RWPE2 (cell line): ENCODE data around the gene DCLK2.

ENCODE experiments used
- ATAC-seq: fragments of 200-7000 bp; cut with Tn5 transposase; 3 replicates; pipeline ENCODE4 v1.9.1; 2021; ENCODE audit warnings: low read depth
- DNase-seq: peaks from one replicate; pipeline ENCODE4 v3.0.0-alpha.2; 2020; ENCODE audit warnings: low spot score
- H3K27ac ChIP-seq: fragments of 450-650 bp; 2 replicates; pipeline ENCODE4 v1.5.1; 2017; ENCODE audit warnings: mild to moderate bottlenecking; ENCODE audit not compliant: poor library complexity, severe bottlenecking
- H3K27me3 ChIP-seq: fragments of 250-450 bp; sonication (Bioruptor Pico); 2 replicates; pipeline ENCODE4 v1.5.1; 2021; ENCODE audit warnings: mild to moderate bottlenecking, moderate library complexity; ENCODE audit not compliant: insufficient read depth, poor library complexity, severe bottlenecking
- H3K36me3 ChIP-seq: fragments of 250-450 bp; sonication (Bioruptor Pico); 2 replicates; pipeline ENCODE4 v1.5.1; 2020; ENCODE audit warnings: low read depth, mild to moderate bottlenecking, moderate library complexity
- H3K4me1 ChIP-seq: fragments of 250-450 bp; sonication (Bioruptor Pico); 2 replicates; pipeline ENCODE4 v1.5.1; 2021; ENCODE audit warnings: mild to moderate bottlenecking, moderate library complexity; ENCODE audit not compliant: insufficient read depth, poor library complexity, severe bottlenecking
- H3K4me3 ChIP-seq: fragments of 250-450 bp; sonication (Bioruptor Pico); 2 replicates; pipeline ENCODE4 v1.5.1; 2021; ENCODE audit warnings: mild to moderate bottlenecking, moderate library complexity; ENCODE audit not compliant: severe bottlenecking
- H3K9me3 ChIP-seq: fragments of 250-450 bp; sonication (Bioruptor Pico); 2 replicates; pipeline ENCODE4 v1.5.1; 2021; ENCODE audit warnings: mild to moderate bottlenecking, moderate library complexity; ENCODE audit not compliant: severe bottlenecking
- TF ChIP-seq, protein P1 (sequence below): fragments of 450-650 bp; IDR thresholded peaks from one replicate; pipeline ENCODE4 v1.5.1; 2017; ENCODE audit warnings: mild to moderate bottlenecking, moderate library complexity; ENCODE audit not compliant: poor library complexity, severe bottlenecking

Gene DCLK2

DNA sequence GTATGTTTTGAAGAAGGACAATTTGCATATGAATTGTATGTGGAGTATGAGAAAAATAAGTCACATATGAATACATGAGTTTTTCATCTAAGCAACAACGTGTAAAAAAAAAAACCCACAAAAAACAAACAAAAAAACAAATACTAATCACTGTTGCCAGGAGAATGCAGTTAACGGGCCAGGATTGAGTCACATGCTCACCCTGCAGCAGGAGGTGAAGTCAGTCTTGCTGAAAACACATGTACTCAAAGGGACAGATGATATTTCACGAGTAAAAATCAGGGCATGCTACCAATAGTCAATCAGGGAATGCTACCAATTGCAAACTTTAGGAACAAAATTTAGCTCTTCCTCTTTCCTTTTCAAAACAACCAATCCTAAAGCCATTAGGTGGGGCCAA, 10.4 kb upstream of the DCLK2 start:
- Histone ChIP-seq H3K36me3 (no peaks in the 10 kb centered on the region), H3K4me3 (no peak overlapping the region), H3K27me3 (peaks cover 2% of the 10 kb centered on the region), H3K27ac (no peak overlapping the region), H3K4me1 (no peaks in the 10 kb centered on the region), H3K9me3 (no peaks in the 10 kb centered on the region)
- DNase-seq = no peak
- TF ChIP-seq, protein P1, sequence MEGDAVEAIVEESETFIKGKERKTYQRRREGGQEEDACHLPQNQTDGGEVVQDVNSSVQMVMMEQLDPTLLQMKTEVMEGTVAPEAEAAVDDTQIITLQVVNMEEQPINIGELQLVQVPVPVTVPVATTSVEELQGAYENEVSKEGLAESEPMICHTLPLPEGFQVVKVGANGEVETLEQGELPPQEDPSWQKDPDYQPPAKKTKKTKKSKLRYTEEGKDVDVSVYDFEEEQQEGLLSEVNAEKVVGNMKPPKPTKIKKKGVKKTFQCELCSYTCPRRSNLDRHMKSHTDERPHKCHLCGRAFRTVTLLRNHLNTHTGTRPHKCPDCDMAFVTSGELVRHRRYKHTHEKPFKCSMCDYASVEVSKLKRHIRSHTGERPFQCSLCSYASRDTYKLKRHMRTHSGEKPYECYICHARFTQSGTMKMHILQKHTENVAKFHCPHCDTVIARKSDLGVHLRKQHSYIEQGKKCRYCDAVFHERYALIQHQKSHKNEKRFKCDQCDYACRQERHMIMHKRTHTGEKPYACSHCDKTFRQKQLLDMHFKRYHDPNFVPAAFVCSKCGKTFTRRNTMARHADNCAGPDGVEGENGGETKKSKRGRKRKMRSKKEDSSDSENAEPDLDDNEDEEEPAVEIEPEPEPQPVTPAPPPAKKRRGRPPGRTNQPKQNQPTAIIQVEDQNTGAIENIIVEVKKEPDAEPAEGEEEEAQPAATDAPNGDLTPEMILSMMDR = no peak
- ATAC-seq = no peak

DNA sequence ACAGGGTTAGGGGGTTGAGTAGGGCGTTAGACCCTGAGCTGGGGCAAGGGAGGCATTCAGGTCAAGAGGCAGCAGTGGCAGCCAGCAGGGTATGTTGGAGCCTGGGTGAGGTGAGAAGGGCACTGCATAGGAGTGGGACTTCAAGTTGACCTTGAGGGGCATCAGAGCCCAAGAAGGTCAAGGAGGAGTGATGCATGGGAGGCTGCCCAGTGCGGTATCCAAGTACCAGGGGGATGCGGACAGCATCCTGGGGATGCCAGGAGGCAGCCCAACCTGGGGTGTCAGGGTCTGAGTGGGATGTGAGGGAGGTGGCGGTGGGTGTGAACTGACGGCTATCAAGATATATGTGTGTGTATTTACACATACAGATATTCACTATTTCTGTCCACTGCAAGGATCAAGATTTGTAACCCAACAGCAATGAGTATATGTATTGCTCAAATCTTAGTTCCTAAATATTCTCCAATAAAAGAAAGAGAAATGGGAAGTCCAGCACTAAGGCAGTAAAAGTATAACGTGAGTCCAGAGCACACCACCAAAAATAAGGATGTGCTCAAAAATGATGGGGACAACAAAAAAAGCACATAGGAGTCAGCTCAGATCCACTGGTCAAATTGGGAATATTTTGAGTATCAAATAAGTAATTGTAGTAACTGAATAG, 9.8 kb upstream of the DCLK2 start:
- H3K27ac ChIP-seq = no peak overlapping the region
- DNase-seq = no peak
- TF ChIP-seq, protein P1 = no peak

DNA sequence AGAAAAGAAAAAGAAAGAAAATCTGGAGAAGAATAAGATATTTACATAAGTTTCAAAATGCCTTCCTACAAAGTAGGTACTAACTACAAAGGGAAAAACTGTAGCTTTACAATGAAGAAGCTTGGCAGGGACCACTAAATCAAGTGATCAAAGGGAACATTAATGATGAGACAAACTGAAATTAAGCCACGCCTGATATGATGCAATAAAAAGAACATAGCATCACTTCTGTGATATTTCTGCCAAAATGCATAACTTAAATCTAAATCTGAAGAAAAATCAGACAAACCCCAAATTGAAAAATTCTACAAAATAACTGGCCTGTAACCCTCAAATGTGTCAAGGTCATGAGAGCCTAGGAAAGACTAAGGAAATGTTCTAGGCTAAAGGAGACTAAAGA, 8.9 kb upstream of the DCLK2 start:
- Histone ChIP-seq H3K4me1 (no peaks in the 10 kb centered on the region), H3K36me3 (no peaks in the 10 kb centered on the region), H3K9me3 (no peaks in the 10 kb centered on the region), H3K27ac (no peak overlapping the region), H3K4me3 (no peak overlapping the region), H3K27me3 (peaks cover 2% of the 10 kb centered on the region)
- ATAC-seq (no peak), DNase-seq (no peak)
- TF ChIP-seq, protein P1 = no peak

More for the DNA sequence above, 9.8 kb upstream of the DCLK2 start:
- H3K4me3 ChIP-seq = no peak overlapping the region
- H3K9me3 ChIP-seq = no peaks in the 10 kb centered on the region
- H3K4me1 ChIP-seq = no peaks in the 10 kb centered on the region
- no peaks in the 10 kb centered on the region for H3K36me3 ChIP-seq
- no peak for ATAC-seq
- H3K27me3 ChIP-seq = peaks cover 2% of the 10 kb centered on the region

DNA sequence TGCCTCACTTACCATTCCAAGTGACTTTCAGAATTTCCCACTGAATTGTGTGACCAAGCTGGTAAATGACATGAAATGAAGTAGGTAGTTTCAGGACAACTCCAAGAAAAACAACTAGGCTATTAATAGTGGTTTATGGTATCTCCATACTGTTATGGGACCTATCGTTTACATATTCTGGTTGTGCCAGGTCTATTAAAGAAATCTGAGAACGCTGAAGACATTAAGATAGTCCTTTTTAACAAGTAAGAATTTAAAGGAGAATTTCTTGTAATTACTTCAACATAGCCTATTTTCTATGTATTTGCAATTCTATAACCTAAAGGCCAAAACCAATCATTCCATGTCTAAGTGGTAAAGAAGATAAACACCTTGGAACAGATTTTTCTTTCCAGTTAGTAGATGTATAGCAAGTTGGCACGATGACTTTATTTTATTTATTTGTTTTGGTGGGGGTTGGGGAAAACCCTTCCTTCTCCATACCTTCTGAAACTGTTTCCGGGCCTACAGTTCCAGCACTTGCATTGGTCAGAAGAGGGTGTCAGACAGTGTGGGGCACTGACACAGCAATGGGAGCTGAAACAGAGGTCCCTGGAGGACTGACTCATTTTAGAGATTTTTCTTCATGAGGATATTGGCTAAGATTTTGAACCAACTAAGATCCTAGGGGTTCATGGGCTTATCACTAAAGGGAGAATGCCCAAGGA, 7.6 kb upstream of the DCLK2 start:
- H3K9me3 ChIP-seq = no peaks in the 10 kb centered on the region
- H3K36me3 ChIP-seq = no peaks in the 10 kb centered on the region
- H3K4me1 ChIP-seq = no peaks in the 10 kb centered on the region
- H3K4me3 ChIP-seq = no peak overlapping the region
- DNase-seq (no peak), ATAC-seq (no peak)
- no peak overlapping the region for H3K27ac ChIP-seq
- peaks cover 2% of the 10 kb centered on the region for H3K27me3 ChIP-seq
- TF ChIP-seq, protein P1 = no peak

DNA sequence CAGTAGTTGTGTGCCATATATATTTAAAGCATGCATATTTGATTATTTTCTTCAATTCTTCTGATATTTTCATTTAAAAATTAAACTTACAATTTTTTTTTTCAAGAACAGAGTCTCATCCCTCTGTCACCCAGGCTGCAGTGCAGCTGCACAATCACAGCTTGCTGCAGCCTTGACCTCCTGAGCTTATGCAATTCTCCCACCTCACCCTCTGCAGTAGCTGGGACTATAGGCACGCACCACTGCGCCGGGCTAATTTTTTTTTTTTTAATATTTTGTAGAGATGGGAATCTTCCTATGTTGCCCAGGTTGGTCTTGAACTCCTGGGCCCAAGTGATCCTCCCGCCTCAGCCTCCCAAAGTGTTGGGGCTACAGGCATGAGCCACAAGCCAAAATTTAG, 5.8 kb upstream of the DCLK2 start:
- TF ChIP-seq, protein P1 = no peak
- Histone ChIP-seq H3K27me3 (peaks cover 2% of the 10 kb centered on the region), H3K4me3 (no peak overlapping the region), H3K9me3 (no peaks in the 10 kb centered on the region), H3K27ac (no peak overlapping the region), H3K4me1 (no peaks in the 10 kb centered on the region), H3K36me3 (no peaks in the 10 kb centered on the region)
- ATAC-seq (no peak), DNase-seq (no peak)
